SK-N-MC (cell line): ENCODE results near the gene VHLL.

Source experiments
- EZH2 ChIP-seq: fragments of 200-600 bp; sonication (generic); IDR thresholded peaks from one replicate; pipeline ENCODE4 v1.6.1; 2017; ENCODE audit warnings: antibody characterized with exemption
- FOXP2 ChIP-seq: optimal IDR thresholded peaks from 2 replicates; pipeline ENCODE3; 2011; ENCODE audit warnings: mild to moderate bottlenecking, moderate library complexity; ENCODE audit not compliant: insufficient read depth; ENCODE audit errors: extremely low read length, control extremely low read depth
- POLR2AphosphoS5 ChIP-seq: IDR thresholded peaks from 2 replicates; pipeline ENCODE4 v1.6.1; 2012; ENCODE audit warnings: mild to moderate bottlenecking, low read depth, low read length, borderline replicate concordance

DNA sequence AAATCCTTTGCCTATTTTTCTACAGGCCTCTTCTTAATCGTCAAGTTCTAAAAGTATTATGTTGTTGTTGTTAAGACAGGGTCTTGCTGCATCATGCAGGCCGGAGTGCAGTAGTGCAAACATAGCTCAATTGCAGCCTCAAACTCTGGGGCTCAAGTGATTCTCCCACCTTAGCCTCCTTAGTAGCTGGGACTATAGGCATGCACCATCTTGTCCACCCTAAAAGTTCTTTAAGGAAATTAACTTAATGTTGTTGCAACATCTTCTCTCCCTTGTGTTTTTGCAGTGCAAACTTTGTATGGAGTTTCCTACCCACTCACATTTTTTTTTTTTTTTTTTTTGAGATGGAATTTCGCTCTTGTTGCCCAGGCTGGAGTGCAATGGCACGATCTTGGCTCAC, 4.1 kb upstream of the VHLL start:
- no peak for TF ChIP-seq EZH2
- TF ChIP-seq POLR2AphosphoS5 = 0 out of 2 replicates have a peak, but pooled peaks have one; percentile 10
- no peak for TF ChIP-seq FOXP2
